Activated CD4-positive, alpha-beta T cell treated with anti-CD3 and anti-CD28 coated beads for 4 hours (primary cell): Measurements from ENCODE around the gene GRWD1.
A peak's percentile ranks its signal among the peaks of the same experiment; 100 is the strongest.

Experiments used
- DNase-seq, 2 donors: peaks; one replicate each; pipeline ENCODE4 v3.0.0-alpha.2; 2020

Gene GRWD1

GRCh38 chr19:48445606-48446481 lies at the start of gene GRWD1:
TSS of gene GRWD1 (plus strand) at chr19:48445983. CDS start at chr19:48446006, 23 bp downstream.
- DNase-seq = peak; percentile 94

GRCh38 chr19:48396016-48396823 lies 49.6 kb upstream of the GRWD1 start:
- no peak for DNase-seq

GRCh38 chr19:48396824-48397176 lies 49.0 kb upstream of the GRWD1 start:
- DNase-seq = no peak

- DNase-seq = no peak
Observed at GRCh38 chr19:48397263-48398101, 48.3 kb upstream of the GRWD1 start.

GRCh38 chr19:48398102-48398374 lies 47.7 kb upstream of the GRWD1 start:
- no peak for DNase-seq

GRCh38 chr19:48398375-48399235 lies 47.2 kb upstream of the GRWD1 start:
- peak; percentile 72 to 77 for DNase-seq

GRCh38 chr19:48400018-48400742 lies 45.6 kb upstream of the GRWD1 start:
- DNase-seq = no peak

- no peak for DNase-seq
Observed at GRCh38 chr19:48401287-48401686, 44.5 kb upstream of the GRWD1 start.

- no peak for DNase-seq
Observed at GRCh38 chr19:48403606-48404005, 42.2 kb upstream of the GRWD1 start.

- no peak for DNase-seq
Observed at GRCh38 chr19:48405010-48405659, 40.6 kb upstream of the GRWD1 start.

- DNase-seq = no peak
Observed at GRCh38 chr19:48405850-48406249, 39.9 kb upstream of the GRWD1 start.

GRCh38 chr19:48413879-48414587 lies 31.8 kb upstream of the GRWD1 start:
- DNase-seq = no peak

GRCh38 chr19:48415395-48415794 lies 30.4 kb upstream of the GRWD1 start:
- peak; percentile 68 to 69 for DNase-seq

GRCh38 chr19:48415806-48416221 lies 30.0 kb upstream of the GRWD1 start:
- DNase-seq = no peak

GRCh38 chr19:48417421-48417820 lies 28.4 kb upstream of the GRWD1 start:
- no peak for DNase-seq

GRCh38 chr19:48418317-48419064 lies 27.3 kb upstream of the GRWD1 start:
- DNase-seq = no peak

GRCh38 chr19:48419158-48419920 lies 26.4 kb upstream of the GRWD1 start:
- peak; percentile 61 to 66 for DNase-seq

GRCh38 chr19:48421548-48421947 lies 24.2 kb upstream of the GRWD1 start:
- DNase-seq = no peak

- no peak for DNase-seq
Observed at GRCh38 chr19:48424694-48425219, 21.0 kb upstream of the GRWD1 start.
